HG03066 (cell line): ENCODE data around the gene IGSF3.
A peak's percentile ranks its signal among the peaks of the same experiment; 100 is the strongest.

Experiments used
- ATAC-seq: cut with Tn5 transposase; IDR thresholded peaks from one replicate; pipeline ENCODE4 v1.9.1; 2021; ENCODE audit warnings: low read depth; ENCODE audit not compliant: unreplicated experiment

IGSF3 gene

GRCh38 chr1:116561563-116561962 lies 106.0 kb downstream of the IGSF3 start:
- ATAC-seq, result no peak

GRCh38 chr1:116560704-116561490 lies 106.6 kb downstream of the IGSF3 start:
- ATAC-seq, result no peak

GRCh38 chr1:116559304-116559761 lies 108.2 kb downstream of the IGSF3 start:
- ATAC-seq, result peak; percentile 34

- ATAC-seq, result no peak
Observed at GRCh38 chr1:116558571-116558970, 109.0 kb downstream of the IGSF3 start.

DNA sequence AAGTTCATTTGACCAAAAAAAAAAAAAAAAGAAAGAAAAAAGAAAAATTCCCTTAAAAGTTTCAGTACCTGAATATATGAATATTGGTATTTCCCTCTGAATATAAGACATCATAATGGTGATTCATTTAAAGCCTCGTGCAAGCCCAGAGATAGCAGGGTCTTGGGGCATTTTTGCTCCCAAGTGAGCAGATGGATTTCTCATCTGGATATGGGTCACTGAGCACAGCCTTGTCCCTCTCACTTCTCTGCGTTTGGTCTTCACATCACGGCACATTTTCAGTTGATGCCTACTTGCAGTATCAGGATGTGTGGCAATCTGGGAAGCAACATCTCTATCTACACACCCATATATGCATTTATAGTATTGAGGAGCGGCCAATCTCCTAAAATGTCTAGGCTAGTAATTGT lies 109.4 kb downstream of the IGSF3 start:
- no peak for ATAC-seq

GRCh38 chr1:116557323-116557878 lies 110.1 kb downstream of the IGSF3 start:
- no peak for ATAC-seq

GRCh38 chr1:116556289-116557006 lies 111.1 kb downstream of the IGSF3 start:
- ATAC-seq, result peak; percentile 51

DNA sequence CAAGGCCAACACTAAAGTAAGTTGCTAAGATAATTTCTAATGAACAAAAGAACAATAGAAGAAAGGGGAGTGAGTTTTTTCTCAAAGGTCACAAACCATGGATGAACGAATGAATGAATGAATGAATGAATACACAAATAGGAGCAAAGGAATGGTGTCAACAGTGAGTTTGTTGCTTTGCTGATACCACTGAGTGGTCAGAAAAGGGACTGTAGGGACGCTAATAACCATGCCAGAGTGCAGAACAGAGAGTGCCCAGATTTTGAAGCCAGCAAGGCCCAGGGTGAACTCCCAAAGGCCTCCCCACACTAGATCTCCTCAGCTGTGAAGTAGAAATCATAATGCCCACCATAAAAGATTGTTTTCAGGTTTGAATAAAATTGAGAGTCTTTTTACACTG lies 112.6 kb downstream of the IGSF3 start:
- no peak for ATAC-seq

- ATAC-seq, result no peak
Observed at GRCh38 chr1:116553386-116554115, 114.0 kb downstream of the IGSF3 start.

DNA sequence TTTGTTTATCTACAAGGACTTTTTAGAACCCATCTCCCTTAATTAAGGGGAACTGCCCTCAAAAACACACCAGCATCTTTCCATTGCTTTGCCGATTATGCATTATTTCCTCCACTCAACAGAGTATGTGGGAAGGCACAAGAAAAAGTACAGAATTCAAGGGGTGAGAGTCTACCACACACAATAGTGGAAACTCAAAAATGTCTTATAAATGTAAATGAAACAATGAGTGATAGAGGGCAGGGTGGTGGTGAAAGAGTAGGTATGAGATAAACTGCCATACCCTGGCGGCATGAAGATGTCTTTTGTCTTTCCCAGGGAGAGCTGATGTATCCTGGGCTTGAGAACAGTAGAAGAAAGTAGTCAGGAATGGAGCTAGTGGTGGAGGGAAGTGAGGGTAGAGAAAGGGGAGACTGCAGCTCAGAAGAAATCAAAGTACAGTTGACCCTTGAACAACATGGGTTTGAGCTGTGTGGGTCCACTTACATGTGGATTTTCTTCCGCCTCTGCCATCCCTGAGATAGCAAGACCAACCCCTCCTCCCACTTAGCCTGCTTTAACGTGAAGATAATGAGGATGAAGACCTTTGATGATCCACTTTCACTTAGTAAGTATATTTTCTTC lies 121.1 kb downstream of the IGSF3 start:
- no peak for ATAC-seq

- ATAC-seq, result no peak
Observed at GRCh38 chr1:116545359-116545705, 122.2 kb downstream of the IGSF3 start.

GRCh38 chr1:116544588-116545358 lies 122.8 kb downstream of the IGSF3 start:
- ATAC-seq, result no peak

DNA sequence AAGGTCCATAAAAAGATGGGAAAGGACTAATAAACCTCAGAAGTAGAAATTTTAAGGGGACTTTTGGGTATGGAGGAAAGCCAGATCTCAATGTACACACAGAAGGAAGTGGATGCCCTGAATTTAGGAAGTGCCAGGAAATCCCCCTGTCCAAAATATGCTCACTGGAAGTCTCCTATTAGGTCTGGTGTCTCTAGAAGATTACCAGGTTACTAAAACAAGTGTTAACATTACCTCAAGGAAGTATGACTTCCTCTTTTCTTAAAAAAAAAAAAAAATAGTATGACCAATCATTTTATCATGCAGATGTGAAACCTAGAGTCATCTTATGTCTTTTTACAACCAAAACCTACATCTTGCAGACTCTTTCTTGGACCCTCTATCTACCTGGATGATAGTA lies 127.4 kb downstream of the IGSF3 start:
- peak; percentile 41 for ATAC-seq

- peak; percentile 69 for ATAC-seq
Observed at GRCh38 chr1:116538544-116538943, 129.0 kb downstream of the IGSF3 start.

DNA sequence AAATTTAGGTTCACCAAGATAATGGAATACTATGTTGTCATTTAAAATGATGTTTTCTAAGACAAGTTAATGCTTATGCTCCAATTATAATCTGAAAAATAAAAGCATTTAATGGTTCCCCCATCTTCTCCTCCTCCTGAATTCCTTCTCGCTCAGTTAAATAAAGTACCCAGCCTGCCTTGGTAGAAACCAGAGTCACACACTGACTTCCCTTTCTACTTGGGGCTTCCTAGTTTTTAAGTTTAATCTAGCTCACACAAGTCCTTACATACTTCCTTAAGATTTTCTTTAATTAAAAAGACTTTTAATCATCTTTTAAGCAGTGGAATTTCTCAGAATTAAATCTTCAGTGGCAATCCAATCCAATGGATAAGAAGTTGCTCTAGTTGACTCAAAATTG lies 129.6 kb downstream of the IGSF3 start:
- no peak for ATAC-seq

DNA sequence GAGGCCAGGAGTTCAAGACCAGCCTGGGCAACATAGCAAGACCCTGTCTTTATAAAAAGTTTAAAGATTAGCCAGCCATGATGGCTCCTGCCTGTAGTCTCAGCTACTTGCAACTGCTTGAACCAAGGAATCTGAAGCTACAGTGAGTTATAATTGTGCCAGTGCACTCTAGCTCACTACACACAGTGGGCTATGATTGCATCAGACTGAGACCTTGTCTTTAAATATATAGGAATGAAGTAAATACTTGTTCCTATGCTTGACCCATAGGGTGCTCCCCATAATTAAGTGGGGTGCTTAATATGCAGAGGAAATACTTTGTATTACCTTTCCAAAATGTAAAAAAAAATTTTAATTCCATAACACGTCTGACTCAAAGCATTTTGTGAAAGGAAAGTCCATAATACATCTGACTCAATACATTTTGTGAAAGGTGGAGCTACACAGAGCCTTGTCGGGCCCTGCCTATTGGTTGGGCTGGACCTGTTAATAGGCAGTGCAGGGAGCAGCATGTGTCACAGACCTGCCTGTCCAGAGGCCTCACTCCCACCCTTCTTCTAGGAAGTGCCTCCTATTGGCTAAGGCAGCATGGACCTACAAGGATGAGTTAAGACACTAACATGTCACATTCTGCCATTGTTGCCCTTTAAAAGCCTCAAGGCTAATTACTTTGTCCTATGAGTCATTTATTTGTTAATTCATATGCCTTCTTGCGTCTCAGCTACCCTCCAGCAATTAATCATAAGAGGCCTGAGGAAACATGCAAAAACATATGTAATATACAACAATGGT lies 130.3 kb downstream of the IGSF3 start:
- ATAC-seq, result no peak

GRCh38 chr1:116534014-116534739 lies 133.4 kb downstream of the IGSF3 start:
- no peak for ATAC-seq

GRCh38 chr1:116533429-116533820 lies 134.1 kb downstream of the IGSF3 start:
- ATAC-seq, result no peak
